ENCODE measurements around the gene DGAT2.

GRCh38 chr11:75795276-75796090 is 26.9 kb downstream of the DGAT2 start:
- TF ChIP-seq POLR2A (IDR thresholded peaks at IDR 0.05), result no peak
- TF ChIP-seq, protein P1, sequence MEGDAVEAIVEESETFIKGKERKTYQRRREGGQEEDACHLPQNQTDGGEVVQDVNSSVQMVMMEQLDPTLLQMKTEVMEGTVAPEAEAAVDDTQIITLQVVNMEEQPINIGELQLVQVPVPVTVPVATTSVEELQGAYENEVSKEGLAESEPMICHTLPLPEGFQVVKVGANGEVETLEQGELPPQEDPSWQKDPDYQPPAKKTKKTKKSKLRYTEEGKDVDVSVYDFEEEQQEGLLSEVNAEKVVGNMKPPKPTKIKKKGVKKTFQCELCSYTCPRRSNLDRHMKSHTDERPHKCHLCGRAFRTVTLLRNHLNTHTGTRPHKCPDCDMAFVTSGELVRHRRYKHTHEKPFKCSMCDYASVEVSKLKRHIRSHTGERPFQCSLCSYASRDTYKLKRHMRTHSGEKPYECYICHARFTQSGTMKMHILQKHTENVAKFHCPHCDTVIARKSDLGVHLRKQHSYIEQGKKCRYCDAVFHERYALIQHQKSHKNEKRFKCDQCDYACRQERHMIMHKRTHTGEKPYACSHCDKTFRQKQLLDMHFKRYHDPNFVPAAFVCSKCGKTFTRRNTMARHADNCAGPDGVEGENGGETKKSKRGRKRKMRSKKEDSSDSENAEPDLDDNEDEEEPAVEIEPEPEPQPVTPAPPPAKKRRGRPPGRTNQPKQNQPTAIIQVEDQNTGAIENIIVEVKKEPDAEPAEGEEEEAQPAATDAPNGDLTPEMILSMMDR (IDR thresholded peaks at IDR 0.05), result no peak

All from body of pancreas (tissue), 4 donors.